HTERT RPE-1 (cell line): ENCODE measurements around the gene NTHL1.

Experiments used
- in situ Hi-C: fragments of 300-500 bp; cut with MboI; formaldehyde crosslinking; loops from 4 replicates; pipeline ENCODE4 v1.14.3; 2020; ENCODE audit warnings: low sequenced_read_pairs

Gene NTHL1

DNA sequence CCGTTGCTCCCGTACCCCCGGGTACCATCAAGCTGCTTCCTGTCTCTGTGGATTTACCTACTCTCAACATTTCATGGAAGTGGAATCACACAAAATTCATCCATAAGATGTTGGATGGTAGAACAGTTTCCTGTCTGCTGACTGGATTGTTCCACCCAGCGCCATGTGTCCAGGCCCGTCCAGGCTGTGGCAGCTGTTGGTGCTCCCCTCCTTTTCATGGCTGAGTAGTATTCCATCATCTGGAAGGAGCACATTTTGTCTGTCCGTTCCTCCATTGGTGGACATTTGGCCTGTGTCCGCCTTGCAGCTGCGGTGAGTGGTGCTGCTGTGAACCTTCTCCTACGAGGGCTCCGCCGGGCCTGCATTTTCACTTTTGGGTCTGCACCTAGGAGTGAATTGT lies 18.5 kb upstream of the NTHL1 start:
- in situ Hi-C loops, result no loop called here

GRCh38 chr16:2064368-2064945 lies 16.8 kb upstream of the NTHL1 start:
- in situ Hi-C loops, result no loop called here

- in situ Hi-C loops, result no loop called here
Observed at GRCh38 chr16:2063861-2064260, 16.2 kb upstream of the NTHL1 start.

- in situ Hi-C loops, result no loop called here
Observed at GRCh38 chr16:2062801-2063200, 15.2 kb upstream of the NTHL1 start.

DNA sequence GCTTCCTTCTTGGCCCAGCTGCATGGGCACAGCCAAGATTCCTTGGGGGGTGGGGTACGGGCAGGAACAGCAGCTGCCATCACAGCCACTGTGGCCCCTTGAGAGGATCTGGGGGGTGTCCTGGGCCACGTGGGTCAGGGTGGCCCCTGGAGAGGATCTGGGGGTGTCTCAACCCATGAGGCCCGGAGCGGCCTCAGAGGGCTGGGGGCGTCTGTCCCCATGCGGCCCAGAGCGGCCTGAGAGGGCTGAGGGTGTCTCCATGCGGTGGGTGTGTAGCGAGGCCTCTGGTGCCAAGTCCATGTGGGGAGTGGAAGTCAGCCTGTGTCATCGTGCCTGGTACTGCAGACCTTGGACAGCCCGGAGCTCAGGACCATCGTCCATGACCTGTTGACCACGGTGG lies 13.9 kb upstream of the NTHL1 start:
- in situ Hi-C loops, result no loop called here

- in situ Hi-C loops, result no loop called here
Observed at GRCh38 chr16:2061023-2061422, 13.4 kb upstream of the NTHL1 start.

- in situ Hi-C loops, result no loop called here
Observed at GRCh38 chr16:2060346-2060745, 12.7 kb upstream of the NTHL1 start.

DNA sequence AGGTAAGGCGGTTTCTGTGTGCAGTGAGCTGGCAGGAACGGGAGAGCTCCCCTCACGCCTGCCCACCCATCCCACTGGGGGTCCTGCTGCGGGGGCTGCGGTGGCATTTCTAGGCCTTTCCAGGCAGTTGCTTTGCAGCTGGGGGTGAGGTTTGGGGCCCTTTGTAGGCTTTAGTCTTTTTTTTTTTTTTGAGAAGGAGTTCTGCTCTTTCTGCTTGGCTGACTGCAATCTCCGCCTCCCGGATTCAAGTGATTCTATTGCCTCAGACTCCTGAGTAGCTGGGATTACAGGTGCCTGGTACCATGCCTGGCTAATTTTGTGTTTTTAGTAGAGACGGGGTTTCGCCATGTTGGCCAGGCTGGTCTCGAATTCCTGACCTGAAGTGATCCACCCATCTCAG lies 11.2 kb upstream of the NTHL1 start:
- in situ Hi-C loops, result no loop called here

DNA sequence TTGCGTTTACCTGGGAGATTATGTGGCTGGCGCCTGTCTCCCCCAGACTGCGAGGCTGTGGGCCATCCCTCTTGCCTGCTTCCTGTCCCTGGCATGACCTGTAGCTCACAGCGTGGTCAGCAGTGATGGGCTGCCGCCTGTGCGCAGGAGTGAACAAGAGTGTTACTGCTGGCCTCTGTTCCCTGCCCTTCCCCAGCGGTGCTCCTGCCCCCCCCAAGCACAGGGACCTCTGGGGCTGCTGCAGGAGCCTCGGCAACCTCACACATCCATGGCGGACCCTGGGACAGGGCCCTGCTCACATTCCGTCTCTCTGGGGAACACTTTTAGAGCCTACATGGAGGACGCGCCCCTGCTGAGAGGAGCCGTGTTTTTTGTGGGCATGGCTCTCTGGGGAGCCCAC lies 10.8 kb upstream of the NTHL1 start:
- in situ Hi-C loops, result no loop called here

DNA sequence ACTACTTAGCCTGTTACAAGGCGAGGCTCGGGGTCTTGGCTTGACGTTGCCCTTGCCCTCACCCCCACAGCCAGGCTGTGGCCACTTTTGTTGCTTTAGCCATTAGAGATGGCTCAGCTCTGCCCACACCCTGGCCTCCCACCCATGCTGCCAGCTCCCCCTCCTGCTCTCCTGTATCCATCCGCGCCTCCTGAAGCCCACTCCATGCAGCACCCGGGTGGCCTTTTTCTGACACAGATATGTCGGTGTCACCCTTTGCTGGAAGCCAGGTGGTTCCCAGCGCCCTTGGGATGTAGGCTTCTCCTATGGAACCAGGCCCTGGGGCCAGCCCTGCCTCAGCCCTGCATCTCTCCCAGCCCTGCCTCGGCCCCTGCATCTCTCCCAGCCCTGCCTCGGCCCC lies 9.8 kb upstream of the NTHL1 start:
- in situ Hi-C loops, result no loop called here

DNA sequence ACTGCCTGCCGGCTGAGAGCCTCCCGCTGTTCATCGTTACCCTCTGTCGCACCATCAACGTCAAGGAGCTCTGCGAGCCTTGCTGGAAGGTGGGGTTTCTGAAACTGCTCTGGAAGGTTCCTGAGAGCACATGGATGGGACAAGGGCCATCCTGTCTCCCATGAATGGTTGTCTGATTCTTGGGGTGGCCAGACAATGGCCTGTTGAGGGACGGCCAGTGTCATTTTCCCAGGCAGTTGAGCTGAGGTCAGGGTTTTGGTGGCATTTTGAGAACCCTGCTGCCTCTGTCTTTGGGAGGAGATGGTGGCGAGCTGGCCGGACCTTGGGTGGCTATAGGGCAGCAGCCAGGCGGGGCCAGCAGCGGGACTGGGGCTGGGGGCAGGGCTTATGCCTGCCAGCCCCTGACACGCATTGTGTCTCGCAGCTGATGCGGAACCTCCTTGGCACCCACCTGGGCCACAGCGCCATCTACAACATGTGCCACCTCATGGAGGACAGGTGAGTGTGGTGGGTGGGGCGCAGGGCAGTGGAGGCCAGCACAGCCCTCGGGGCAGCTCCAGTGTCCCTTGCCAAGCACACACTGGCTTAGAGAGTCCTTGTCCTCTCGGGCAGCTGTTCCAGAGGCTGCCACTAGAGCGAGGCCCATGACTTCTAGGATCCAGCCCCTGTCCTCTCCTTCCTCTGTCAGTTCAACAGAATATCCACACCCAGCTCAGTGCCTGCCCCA lies 9.2 kb upstream of the NTHL1 start:
- in situ Hi-C loops, result no loop called here

- in situ Hi-C loops, result no loop called here
Observed at GRCh38 chr16:2056077-2056476, 8.4 kb upstream of the NTHL1 start.

DNA sequence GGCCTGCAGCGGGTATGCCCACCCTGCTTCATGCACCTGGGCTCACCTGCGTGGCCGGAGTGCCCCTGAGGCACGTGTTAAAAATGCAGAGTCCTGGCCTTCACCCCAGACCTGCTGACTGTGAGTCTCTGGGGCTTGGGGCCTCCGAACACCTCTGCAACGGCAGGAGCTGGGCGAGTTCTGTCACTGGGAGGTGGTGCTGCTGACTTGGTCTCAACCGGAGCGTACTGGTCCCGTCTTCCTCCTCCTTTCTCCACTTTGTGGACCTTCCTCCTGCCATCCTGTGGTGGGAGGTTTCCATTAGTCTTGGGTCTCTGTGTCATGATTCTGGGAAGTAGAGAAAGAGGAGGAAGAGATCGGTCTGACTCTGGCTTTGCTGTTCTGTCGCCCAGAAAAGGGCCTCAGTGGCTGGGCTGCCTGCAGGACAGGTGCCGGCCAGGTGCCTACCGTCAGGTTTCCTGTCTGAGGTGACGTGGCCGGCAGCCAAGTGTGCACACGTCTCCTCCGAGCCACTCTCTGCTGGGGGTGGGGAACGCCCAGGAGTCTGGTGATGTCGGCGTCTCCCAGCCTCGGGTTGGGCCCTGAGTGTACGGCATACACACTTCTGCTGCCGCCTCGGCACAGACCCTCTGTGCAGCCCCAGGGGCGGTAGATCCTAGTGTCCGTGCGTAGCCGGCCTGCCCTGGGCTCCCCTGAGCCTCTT lies 7.1 kb upstream of the NTHL1 start:
- in situ Hi-C loops, result no loop called here

- in situ Hi-C loops, result no loop called here
Observed at GRCh38 chr16:2053897-2054296, 6.3 kb upstream of the NTHL1 start.

DNA sequence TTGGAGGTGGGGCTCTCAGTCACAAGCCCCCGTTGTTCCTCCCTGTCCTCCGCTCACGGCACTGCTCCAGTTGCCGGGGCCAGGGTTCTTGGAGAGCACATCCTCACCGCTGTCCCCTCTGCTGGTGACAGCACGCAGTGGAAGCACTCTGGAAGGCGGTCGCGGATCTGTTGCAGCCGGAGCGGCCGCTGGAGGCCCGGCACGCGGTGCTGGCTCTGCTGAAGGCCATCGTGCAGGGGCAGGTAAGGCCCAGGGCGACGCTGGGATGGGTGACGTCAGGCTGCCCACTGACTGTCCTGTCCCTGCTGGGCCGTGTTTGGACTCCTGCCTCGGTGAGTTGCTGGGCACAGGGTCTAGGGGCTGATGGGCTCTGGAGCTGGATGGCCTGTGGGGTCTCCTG lies 5.6 kb upstream of the NTHL1 start:
- in situ Hi-C loops, result no loop called here

DNA sequence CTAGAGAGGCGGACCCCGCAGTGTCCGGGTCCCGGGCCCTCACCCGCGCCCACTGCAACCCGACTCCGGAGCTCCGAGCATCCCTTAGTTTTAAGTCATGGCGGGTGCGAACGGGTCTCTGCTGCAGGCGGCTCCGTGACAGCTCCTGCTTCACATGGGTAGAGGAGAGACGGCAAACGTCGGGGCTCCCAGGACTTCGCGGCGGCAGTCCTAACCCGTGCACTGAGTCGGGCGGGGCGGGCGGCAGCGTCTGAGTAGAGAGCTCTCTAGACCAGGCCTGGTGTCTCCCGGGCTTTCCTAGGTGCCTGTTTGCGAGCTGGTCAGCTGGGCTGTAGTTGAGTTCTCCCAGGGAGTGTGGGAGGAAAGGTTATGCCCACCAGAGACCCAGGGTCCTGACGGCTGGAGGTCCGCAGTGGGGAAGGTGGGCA lies 496 bp upstream of the NTHL1 start:
- in situ Hi-C loops, result no loop called here

- in situ Hi-C loops, result no loop called here
Observed at GRCh38 chr16:2046893-2047329, 723 bp downstream of the NTHL1 start.

GRCh38 chr16:2045965-2046892 lies 1.4 kb downstream of the NTHL1 start:
- in situ Hi-C loops, result no loop called here

DNA sequence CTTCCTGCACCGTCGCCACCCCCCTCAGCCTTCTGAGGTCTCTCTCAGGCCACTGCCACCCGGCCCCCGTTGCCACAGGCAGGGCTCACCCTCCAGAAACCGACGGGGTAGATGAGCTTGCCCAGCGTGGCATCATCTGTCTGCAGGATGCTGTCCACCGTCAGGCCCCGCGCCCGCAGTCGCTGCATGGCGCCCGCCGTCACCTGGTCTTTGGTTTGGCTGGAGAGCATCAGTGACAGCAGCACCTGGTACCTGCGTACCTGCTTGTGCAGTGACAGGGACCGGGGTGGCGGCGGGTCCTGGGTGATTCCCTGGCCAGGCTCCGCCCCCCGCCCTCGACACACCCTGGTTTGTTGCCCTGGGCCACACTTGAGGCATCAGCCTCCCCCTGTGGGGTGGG lies 3.1 kb downstream of the NTHL1 start:
- in situ Hi-C loops, result no loop called here

GRCh38 chr16:2043667-2044451 lies 3.8 kb downstream of the NTHL1 start:
- in situ Hi-C loops, result no loop called here
